MV-4-11 (cell line): ENCODE results near the gene MAN1C1.
"Not testable (repeated sequence)": the region's sequence is repeated elsewhere in the genome, so short reads cannot be mapped to it uniquely, and the experiment has no call there.

Experiments used
- DNase-seq: peaks from one replicate; lab custom pipeline; 2025; lab: John Stamatoyannopoulos, UW

Gene MAN1C1

GRCh38 chr1:25583519-25584370 is 32.8 kb upstream of the MAN1C1 start:
- no peak for DNase-seq

- no peak for DNase-seq
These were observed 30.4 kb upstream of the MAN1C1 start for GRCh38 chr1:25586181-25586588.

- DNase-seq = no peak
These were observed 29.3 kb upstream of the MAN1C1 start for GRCh38 chr1:25587290-25587689.

- DNase-seq = not testable (repeated sequence)
These were observed 28.4 kb upstream of the MAN1C1 start for GRCh38 chr1:25588224-25588623.

- not testable (repeated sequence) for DNase-seq
These were observed 27.8 kb upstream of the MAN1C1 start for GRCh38 chr1:25588786-25589185.

- DNase-seq = no peak
These were observed 26.3 kb upstream of the MAN1C1 start for GRCh38 chr1:25590096-25590824.

GRCh38 chr1:25593861-25594260 is 22.7 kb upstream of the MAN1C1 start:
- DNase-seq = no peak

GRCh38 chr1:25594971-25595370 is 21.6 kb upstream of the MAN1C1 start:
- no peak for DNase-seq

GRCh38 chr1:25596641-25597040 is 19.9 kb upstream of the MAN1C1 start:
- DNase-seq = not testable (repeated sequence)

- DNase-seq = no peak
These were observed 17.7 kb upstream of the MAN1C1 start for GRCh38 chr1:25598879-25599278.

- DNase-seq = no peak
These were observed 16.5 kb upstream of the MAN1C1 start for GRCh38 chr1:25599969-25600610.

- not testable (repeated sequence) for DNase-seq
These were observed 15.5 kb upstream of the MAN1C1 start for GRCh38 chr1:25600971-25601699.

GRCh38 chr1:25603779-25604538 is 12.6 kb upstream of the MAN1C1 start:
- DNase-seq = not testable (repeated sequence)

GRCh38 chr1:25607123-25607522 is 9.5 kb upstream of the MAN1C1 start:
- DNase-seq = no peak

- DNase-seq = peak; percentile 84
These were observed 8.0 kb upstream of the MAN1C1 start for GRCh38 chr1:25608488-25609178.

GRCh38 chr1:25609921-25610320 is 6.7 kb upstream of the MAN1C1 start:
- peak; percentile 81 for DNase-seq

GRCh38 chr1:25610822-25611630 is 5.6 kb upstream of the MAN1C1 start:
- DNase-seq = peak; percentile 24

GRCh38 chr1:25611843-25612242 is 4.7 kb upstream of the MAN1C1 start:
- no peak for DNase-seq

GRCh38 chr1:25612421-25612820 is 4.2 kb upstream of the MAN1C1 start:
- no peak for DNase-seq

GRCh38 chr1:25613091-25613490 is 3.5 kb upstream of the MAN1C1 start:
- no peak for DNase-seq
